Neural progenitor cell (in vitro differentiated cells): ENCODE measurements around the gene PPP6C.

Source experiments
- EZH2 ChIP-seq: fragments of 200-600 bp; sonication (generic); IDR thresholded peaks from 2 replicates; pipeline ENCODE4 v1.6.1; 2017; ENCODE audit warnings: antibody characterized with exemption, mild to moderate bottlenecking, moderate library complexity
- EZH2phosphoT487 ChIP-seq: fragments of 200-600 bp; sonication (generic); IDR thresholded peaks from 2 replicates; pipeline ENCODE4 v1.6.1; 2017; ENCODE audit warnings: antibody characterized with exemption
- TF ChIP-seq, protein P1 (sequence below): fragments of 200-600 bp; sonication (generic); IDR thresholded peaks from 2 replicates; pipeline ENCODE4 v1.5.1; 2017; ENCODE audit warnings: antibody characterized with exemption, mild to moderate bottlenecking

DNA sequence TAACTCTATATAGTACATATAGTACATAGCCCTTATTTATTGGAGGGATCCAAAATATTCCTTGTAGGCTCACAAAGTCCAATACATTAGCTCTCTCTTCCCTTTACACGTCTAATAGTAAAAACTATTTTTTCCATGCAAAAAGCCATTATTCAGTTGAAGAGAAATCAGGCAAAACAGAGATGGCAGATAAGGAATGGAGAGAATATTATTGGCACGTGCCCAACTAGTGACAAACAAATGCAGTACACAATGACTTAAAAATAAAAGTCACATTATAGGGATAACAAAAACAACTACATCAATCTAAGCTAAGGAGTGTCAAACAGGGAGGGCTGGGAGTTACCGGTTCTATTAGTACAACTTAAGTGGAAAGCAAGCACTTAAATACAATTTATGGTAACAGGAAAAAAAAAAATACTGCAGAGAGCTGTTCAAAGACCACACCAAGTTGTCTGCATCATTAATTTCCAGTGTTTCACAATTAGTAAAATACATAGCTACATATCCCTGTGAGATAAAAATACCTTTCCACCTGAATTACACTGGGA is 42.1 kb downstream of the PPP6C start:
- TF ChIP-seq, protein P1, sequence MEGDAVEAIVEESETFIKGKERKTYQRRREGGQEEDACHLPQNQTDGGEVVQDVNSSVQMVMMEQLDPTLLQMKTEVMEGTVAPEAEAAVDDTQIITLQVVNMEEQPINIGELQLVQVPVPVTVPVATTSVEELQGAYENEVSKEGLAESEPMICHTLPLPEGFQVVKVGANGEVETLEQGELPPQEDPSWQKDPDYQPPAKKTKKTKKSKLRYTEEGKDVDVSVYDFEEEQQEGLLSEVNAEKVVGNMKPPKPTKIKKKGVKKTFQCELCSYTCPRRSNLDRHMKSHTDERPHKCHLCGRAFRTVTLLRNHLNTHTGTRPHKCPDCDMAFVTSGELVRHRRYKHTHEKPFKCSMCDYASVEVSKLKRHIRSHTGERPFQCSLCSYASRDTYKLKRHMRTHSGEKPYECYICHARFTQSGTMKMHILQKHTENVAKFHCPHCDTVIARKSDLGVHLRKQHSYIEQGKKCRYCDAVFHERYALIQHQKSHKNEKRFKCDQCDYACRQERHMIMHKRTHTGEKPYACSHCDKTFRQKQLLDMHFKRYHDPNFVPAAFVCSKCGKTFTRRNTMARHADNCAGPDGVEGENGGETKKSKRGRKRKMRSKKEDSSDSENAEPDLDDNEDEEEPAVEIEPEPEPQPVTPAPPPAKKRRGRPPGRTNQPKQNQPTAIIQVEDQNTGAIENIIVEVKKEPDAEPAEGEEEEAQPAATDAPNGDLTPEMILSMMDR, result no peak
- TF ChIP-seq EZH2, result no peak
- TF ChIP-seq EZH2phosphoT487, result no peak
